Measurements from ENCODE around the gene TNRC6A. TPM values are rescaled to one million over a fixed set of nuclear protein-coding genes. Genes with fewer than 3 reads are reported as not detected.
A peak's percentile ranks its signal among the peaks of the same experiment; 100 is the strongest.

TNRC6A gene
- total RNA-seq, 1 donor from 2014 or later, result 55.7 TPM

- Histone ChIP-seq H3F3A (ENCODE audit: low read depth) (peaks cover 7% of the 10 kb centered on the region), H3K9me3 (ENCODE audit: low read depth) (no peaks in the 10 kb centered on the region), H3K4me3 (no peak overlapping the region), H4K20me1 (ENCODE audit: low read depth) (peaks cover 7% of the 10 kb centered on the region), H3K27me3 (no peaks in the 10 kb centered on the region), H3K27ac (no peak overlapping the region), H3K4me2 (no peak overlapping the region), H2AFZ (replicated peaks) (no peak overlapping the region), H3K79me2 (ENCODE audit: low read depth) (no peaks in the 10 kb centered on the region), H3K36me3 (no peaks in the 10 kb centered on the region), H3K4me1 (no peaks in the 10 kb centered on the region), H3K9ac (no peak overlapping the region)
- Mint-ChIP-seq H3K4me3 (no peak overlapping the region), H3K36me3 (peaks cover 42% of the 10 kb centered on the region), H3K27me3 (ENCODE audit: insufficient read depth, low read depth) (no peaks in the 10 kb centered on the region), H3K9me3 (no peaks in the 10 kb centered on the region), H3K4me1 (no peaks in the 10 kb centered on the region), H3K27ac (no peak overlapping the region)
- DNase-seq (ENCODE audit: low spot score), result no peak
- TF ChIP-seq CTCF (IDR thresholded peaks at IDR 0.05) (no peak), EZH2 (IDR thresholded peaks at IDR 0.05) (no peak), EZH2phosphoT487 (IDR thresholded peaks at IDR 0.05) (no peak)
These were observed 93.5 kb downstream of the TNRC6A start for GRCh38 chr16:24822974-24823373.

- Histone ChIP-seq H2AFZ (replicated peaks) (no peak overlapping the region), H3K9ac (no peak overlapping the region), H3K79me2 (ENCODE audit: low read depth) (no peaks in the 10 kb centered on the region), H3K27ac (no peak overlapping the region), H3F3A (ENCODE audit: low read depth) (peaks cover 7% of the 10 kb centered on the region), H3K4me2 (no peak overlapping the region), H3K9me3 (ENCODE audit: low read depth) (no peaks in the 10 kb centered on the region), H3K36me3 (no peaks in the 10 kb centered on the region), H3K27me3 (no peaks in the 10 kb centered on the region), H4K20me1 (ENCODE audit: low read depth) (peaks cover 7% of the 10 kb centered on the region), H3K4me1 (no peaks in the 10 kb centered on the region), H3K4me3 (no peak overlapping the region)
- Mint-ChIP-seq H3K36me3 (peaks cover 28% of the 10 kb centered on the region), H3K27me3 (ENCODE audit: insufficient read depth, low read depth) (peaks cover 2% of the 10 kb centered on the region), H3K4me1 (no peaks in the 10 kb centered on the region), H3K4me3 (no peak overlapping the region), H3K9me3 (no peaks in the 10 kb centered on the region), H3K27ac (no peak overlapping the region)
- no peak for TF ChIP-seq CTCF (IDR thresholded peaks at IDR 0.05)
- TF ChIP-seq EZH2 (IDR thresholded peaks at IDR 0.05), result no peak
- TF ChIP-seq EZH2phosphoT487 (IDR thresholded peaks at IDR 0.05), result no peak
- no peak for DNase-seq (ENCODE audit: low spot score)
These were observed 96.2 kb downstream of the TNRC6A start for GRCh38 chr16:24825696-24826095.

GRCh38 chr16:24826096-24826690 is 96.7 kb downstream of the TNRC6A start:
- Histone ChIP-seq H3F3A (ENCODE audit: low read depth) (peaks cover 7% of the 10 kb centered on the region), H4K20me1 (ENCODE audit: low read depth) (peaks cover 7% of the 10 kb centered on the region), H3K9ac (no peak overlapping the region), H3K9me3 (ENCODE audit: low read depth) (no peaks in the 10 kb centered on the region), H2AFZ (replicated peaks) (no peak overlapping the region), H3K27me3 (no peaks in the 10 kb centered on the region), H3K4me2 (no peak overlapping the region), H3K4me3 (no peak overlapping the region), H3K27ac (no peak overlapping the region), H3K79me2 (ENCODE audit: low read depth) (no peaks in the 10 kb centered on the region), H3K4me1 (no peaks in the 10 kb centered on the region), H3K36me3 (no peaks in the 10 kb centered on the region)
- Mint-ChIP-seq H3K9me3 (no peaks in the 10 kb centered on the region), H3K27ac (no peak overlapping the region), H3K4me3 (no peak overlapping the region), H3K4me1 (no peaks in the 10 kb centered on the region), H3K36me3 (peaks cover 23% of the 10 kb centered on the region), H3K27me3 (ENCODE audit: insufficient read depth, low read depth) (peaks cover 2% of the 10 kb centered on the region)
- peak; percentile 37 for DNase-seq (ENCODE audit: low spot score)
- TF ChIP-seq EZH2 (IDR thresholded peaks at IDR 0.05) (no peak), CTCF (IDR thresholded peaks at IDR 0.05) (no peak), EZH2phosphoT487 (IDR thresholded peaks at IDR 0.05) (no peak)
